Fibroblast of pulmonary artery (primary cell): Measurements from ENCODE around the gene CNDP2.

Experiments used
- DNase-seq: peaks from one replicate; pipeline ENCODE4 v3.0.0-alpha.2; 2010; ENCODE audit warnings: low read depth
- H3K4me3 ChIP-seq: replicated peaks from 2 replicates; pipeline ENCODE4 v1.5.1; 2011; ENCODE audit warnings: low read depth, mild to moderate bottlenecking, control low read depth, low read length, moderate library complexity
- CTCF ChIP-seq: IDR thresholded peaks from 2 replicates; pipeline ENCODE4 v1.5.1; 2011; ENCODE audit warnings: mild to moderate bottlenecking, control low read depth, low read length, inconsistent platforms; ENCODE audit errors: missing control alignments

The CNDP2 gene

DNA sequence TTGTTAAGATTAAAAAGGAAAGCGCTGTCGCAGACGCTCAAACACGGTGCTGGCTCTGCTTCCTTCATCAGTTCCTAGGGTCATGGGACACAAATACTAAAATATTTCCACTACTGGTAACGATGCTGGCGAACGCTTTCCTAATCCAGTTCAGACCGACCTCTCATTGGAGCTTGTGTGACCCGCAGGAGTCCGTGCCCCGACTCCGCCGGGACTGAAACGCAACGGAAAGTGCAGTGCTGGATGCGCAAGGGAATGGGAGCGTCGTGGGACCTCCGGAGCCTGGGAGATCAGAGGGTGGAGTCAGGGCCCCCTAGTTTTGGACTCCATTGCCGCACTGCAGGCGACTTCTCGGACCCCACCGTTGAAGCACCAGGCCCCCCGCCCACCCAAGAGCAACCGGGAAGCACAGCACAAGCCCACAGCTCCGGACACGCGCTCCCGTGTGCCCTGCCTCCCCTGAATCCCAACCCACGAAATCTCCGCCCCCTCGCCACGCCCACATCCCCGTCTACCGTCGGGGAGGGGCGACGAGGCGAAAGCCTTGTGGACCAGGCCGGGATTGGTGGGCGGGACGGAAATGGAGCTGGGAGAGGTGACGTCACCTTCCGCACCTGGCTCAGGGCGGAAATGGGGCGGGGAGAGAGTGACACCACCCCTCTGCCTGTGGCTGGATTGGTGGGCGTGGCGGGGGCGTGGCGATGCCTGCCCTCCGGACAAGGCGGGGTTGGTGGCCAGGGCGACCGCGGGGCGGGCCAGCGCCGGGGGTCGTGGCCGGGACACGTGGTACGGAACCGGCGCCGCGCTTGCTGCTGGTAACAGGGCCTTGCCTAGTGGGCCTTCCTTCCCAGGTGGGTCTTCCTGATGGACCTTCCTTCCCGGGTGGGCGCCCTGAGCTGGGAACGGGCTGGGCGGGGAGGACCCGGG is at the start of gene CNDP2:
TSS of gene CNDP2 (plus strand) at position 783 of the 927 bp plus-strand sequence. CDS start 3,611 bp downstream, outside the sequence.
- DNase-seq: peak; percentile 99
- H3K4me3 ChIP-seq: peak within 1 kb of the TSS; percentile 84
- TF ChIP-seq CTCF: no peak

DNA sequence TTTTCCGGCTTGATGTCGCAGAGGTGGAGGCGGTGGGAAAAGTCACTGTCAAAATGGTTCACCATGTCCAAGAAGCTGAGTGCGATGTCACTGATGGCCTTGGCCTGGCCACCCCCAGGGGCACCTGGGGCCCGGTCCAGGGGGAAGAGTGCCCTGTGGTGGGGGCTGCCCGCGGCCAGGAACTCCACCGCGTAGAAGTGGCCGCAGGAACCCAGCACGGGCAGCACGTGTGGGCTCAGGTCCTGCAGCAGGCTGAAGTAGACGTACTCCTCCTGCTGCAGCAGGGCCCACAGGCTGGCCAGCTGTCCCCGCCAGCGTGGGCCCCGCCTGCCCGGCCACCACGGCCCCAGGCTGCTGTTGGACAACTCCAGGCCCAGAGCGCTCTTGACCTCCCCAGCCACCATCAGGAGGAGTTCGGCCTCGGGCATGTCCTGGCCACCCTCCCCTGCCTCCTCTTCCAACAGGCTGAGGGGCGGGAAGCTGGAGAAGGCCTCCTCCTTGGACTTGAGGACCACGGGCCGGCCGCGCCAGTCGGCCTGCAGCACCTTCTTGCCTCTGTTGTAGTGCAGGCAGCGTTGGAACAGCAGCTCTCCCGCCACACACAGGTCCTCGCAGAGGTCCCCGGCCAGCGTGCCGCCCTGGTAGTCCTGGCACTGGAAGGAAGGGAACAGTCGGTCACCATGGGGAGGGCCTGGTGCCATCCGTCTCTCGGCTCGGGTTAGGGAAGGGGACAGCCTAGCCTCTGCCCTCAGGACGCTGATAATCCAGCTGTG is 49.3 kb upstream of the CNDP2 start:
- H3K4me3 ChIP-seq: no peak overlapping the region
- no peak for DNase-seq
- TF ChIP-seq CTCF: no peak

GRCh38 chr18:74447404-74448152 is 48.6 kb upstream of the CNDP2 start:
- no peak overlapping the region for H3K4me3 ChIP-seq
- DNase-seq: no peak
- no peak for TF ChIP-seq CTCF

- no peak for DNase-seq
- no peak overlapping the region for H3K4me3 ChIP-seq
- no peak for TF ChIP-seq CTCF
Measured at GRCh38 chr18:74450626-74451025, 45.5 kb upstream of the CNDP2 start.

- H3K4me3 ChIP-seq: no peak overlapping the region
- TF ChIP-seq CTCF: no peak
- no peak for DNase-seq
Measured at GRCh38 chr18:74451148-74451547, 45.0 kb upstream of the CNDP2 start.

GRCh38 chr18:74453016-74453566 is 43.1 kb upstream of the CNDP2 start:
- TF ChIP-seq CTCF: no peak
- H3K4me3 ChIP-seq: no peak overlapping the region
- no peak for DNase-seq
